Aorta (tissue), 5 donors: Measurements from ENCODE around the gene ARHGEF12. TPM values are rescaled to one million over a fixed set of nuclear protein-coding genes. Genes with fewer than 3 reads are reported as not detected.

Experiments used
- ATAC-seq: fragments of 200-7000 bp; cut with Tn5 transposase; one replicate; pipeline ENCODE4 v1.9.1; 2022; ENCODE audit warnings: moderate library complexity; ENCODE audit not compliant: low FRiP score
- DNase-seq, 2 donors: peaks; one replicate each; pipeline ENCODE4 v3.0.0-alpha.2; 2020
- H3K27ac ChIP-seq, 2 donors: one replicate each; pipeline ENCODE4 v1.5.1; 2013; ENCODE audit warnings: low read length in 2 of 2, mild to moderate bottlenecking in 2 of 2, moderate library complexity in 2 of 2, control low read depth in 1 of 2, inconsistent platforms in 1 of 2, low read depth in 1 of 2
- H3K27me3 ChIP-seq, 2 donors: one replicate each; pipeline ENCODE4 v1.6.1; 2013; ENCODE audit warnings: control low read depth in 1 of 2, low read length in 1 of 2, mild to moderate bottlenecking in 1 of 2, moderate library complexity in 1 of 2; ENCODE audit not compliant: insufficient read depth in 2 of 2, control insufficient read depth in 1 of 2
- H3K36me3 ChIP-seq, 2 donors: one replicate each; pipeline ENCODE4 v1.6.1; 2013; ENCODE audit warnings: control low read depth in 1 of 2, low read length in 1 of 2, mild to moderate bottlenecking in 1 of 2; ENCODE audit not compliant: insufficient read depth in 2 of 2, control insufficient read depth in 1 of 2
- H3K4me1 ChIP-seq, 2 donors: one replicate each; pipeline ENCODE4 v1.6.1; 2013; ENCODE audit warnings: low read length in 2 of 2, control low read depth in 1 of 2, mild to moderate bottlenecking in 1 of 2, moderate library complexity in 1 of 2; ENCODE audit not compliant: insufficient read depth in 2 of 2, control insufficient read depth in 1 of 2
- H3K4me3 ChIP-seq, 2 donors: one replicate each; pipeline ENCODE4 v1.5.1; 2013; ENCODE audit warnings: low read length in 2 of 2, control low read depth in 1 of 2, mild to moderate bottlenecking in 1 of 2
- H3K9me3 ChIP-seq: one replicate; pipeline ENCODE4 v1.6.1; 2013; ENCODE audit warnings: mild to moderate bottlenecking, low read length; ENCODE audit not compliant: control insufficient read depth
- WGBS, 2 donors: extraction: QIAGEN DNeasy Blood & Tissue Kit; methylation state at CpG; one replicate each; pipeline ENCODE4 v1.1.7; 2013; 5-methylcytosine and 5-hydroxymethylcytosine counted together
- intact Hi-C, 2 donors: fragments of 100-400 bp; cut with DNase I; formaldehyde crosslinking; loops; one replicate each; pipeline versions ENCODE4 v1.14.2 to v1.15.0; 2022
- polyA plus RNA-seq, 2 donors: library from polyadenylated mRNA; stranded (reverse); fragments of 200-250 nt; gene quantifications; one replicate each; pipeline ENCODE4 v1.2.3, GENCODE V29; 2013
- total RNA-seq, 2 donors: library from RNA; stranded (reverse); fragmentation: NEBNext Ultra II Directional; extraction: Animal tissue kit (Norgen Biotek cat#: 25700); gene quantifications; one replicate each; pipeline ENCODE4 v1.2.1, GENCODE V29; 2021
- donor health status: healthy with polysubstance abuse.
- donor health status: Bipolar disorder and iron deficiency.
- donor health status: DM: no; HTN: no; CAD: no.
- donor health status: DM: no; HTN: no; CAD: no.
- donor health status: DM: yes; HTN: yes; CAD: no.

Gene ARHGEF12
- total and polyA plus RNA-seq, 4 donors, result 21.7 to 143 (median 75.8) TPM

DNA sequence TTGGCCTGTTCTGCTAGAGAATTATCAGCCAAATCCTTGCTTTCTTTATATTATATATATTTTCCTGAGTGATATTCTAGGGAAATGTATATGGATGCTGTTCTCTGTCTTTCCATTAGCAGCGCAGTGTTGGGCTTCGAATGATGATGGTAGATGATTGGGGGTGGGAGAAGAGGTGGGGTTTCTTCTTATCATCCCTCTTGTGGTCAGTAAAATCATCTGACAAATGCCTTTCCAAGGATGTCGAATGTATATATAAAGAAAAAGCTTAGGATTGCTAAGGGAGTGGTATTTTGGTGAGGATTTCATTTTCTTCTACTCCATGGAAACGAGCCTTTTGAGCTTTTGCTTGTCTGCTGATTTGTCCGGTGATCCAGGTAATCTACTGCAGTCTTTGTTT is 48.9 kb downstream of the ARHGEF12 start:
- intact Hi-C loops, result no loop called here
- WGBS, 2 donors, result 74 to 75% methylated on average over 5 of the region's 5 CpGs

DNA sequence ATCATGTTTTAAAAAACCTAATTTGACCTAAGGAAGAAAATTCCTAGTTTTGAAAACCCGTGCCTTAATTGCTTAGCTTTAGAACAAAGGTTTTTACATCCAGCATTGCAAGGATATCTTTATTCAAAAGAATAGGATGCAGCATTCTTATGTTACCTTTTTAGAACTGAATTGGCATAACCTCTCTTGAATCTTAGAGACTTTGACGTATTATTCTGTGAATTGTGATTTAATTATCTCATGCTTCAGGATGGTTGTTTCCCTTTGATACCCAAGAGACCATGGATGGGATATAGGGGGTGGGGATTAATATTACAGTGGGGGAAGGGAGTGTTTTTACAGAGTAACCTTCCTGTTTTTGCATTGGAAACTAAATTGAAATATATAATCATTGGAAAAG is 49.4 kb downstream of the ARHGEF12 start:
- Histone ChIP-seq H3K4me3 (no peak overlapping the region), H3K4me1 (peaks cover 4 to 17% of the 10 kb centered on the region in 2 donors), H3K9me3 (no peaks in the 10 kb centered on the region), H3K36me3 (no peaks in the 10 kb centered on the region), H3K27me3 (no peaks in the 10 kb centered on the region), H3K27ac (no peak overlapping the region)
- ATAC-seq (no peak), DNase-seq (no peak)
- WGBS, 2 donors, result 44 to 52% methylated on average over 2 of the region's 2 CpGs
- intact Hi-C loops, result no loop called here

More for the DNA sequence above, 48.9 kb downstream of the ARHGEF12 start:
- H3K27ac ChIP-seq, result no peak overlapping the region
- no peaks in the 10 kb centered on the region for H3K9me3 ChIP-seq
- ATAC-seq (no peak), DNase-seq (no peak)
- no peak overlapping the region for H3K4me3 ChIP-seq
- no peaks in the 10 kb centered on the region for H3K36me3 ChIP-seq
- H3K27me3 ChIP-seq, result no peaks in the 10 kb centered on the region
- peaks cover 4 to 17% of the 10 kb centered on the region in 2 donors for H3K4me1 ChIP-seq

DNA sequence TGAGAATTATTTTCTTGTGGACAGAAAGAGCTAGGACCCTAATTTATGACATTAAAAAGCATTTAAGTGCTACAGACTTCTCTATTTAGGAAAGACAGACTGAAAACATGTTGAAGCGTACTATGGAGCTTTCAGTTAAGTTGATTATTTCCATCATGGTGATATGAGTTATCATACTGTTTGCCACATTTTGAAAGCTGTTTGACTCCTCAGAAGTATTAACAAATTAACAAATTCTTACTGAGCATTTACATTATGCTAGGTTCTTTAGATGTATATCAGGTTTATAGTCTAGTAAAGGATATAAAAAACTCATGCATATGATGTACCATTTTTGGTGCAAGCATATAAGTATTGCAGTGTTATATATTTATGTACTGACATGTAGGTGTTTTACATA is 50.1 kb downstream of the ARHGEF12 start:
- DNase-seq (no peak), ATAC-seq (no peak)
- Histone ChIP-seq H3K9me3 (no peaks in the 10 kb centered on the region), H3K36me3 (no peaks in the 10 kb centered on the region), H3K4me1 (peaks cover 4 to 15% of the 10 kb centered on the region in 2 donors), H3K27ac (no peak overlapping the region), H3K4me3 (no peak overlapping the region), H3K27me3 (no peaks in the 10 kb centered on the region)
- 86 to 91% methylated on average over 1 of the region's 1 CpG for WGBS, 2 donors
- intact Hi-C loops, result no loop called here

DNA sequence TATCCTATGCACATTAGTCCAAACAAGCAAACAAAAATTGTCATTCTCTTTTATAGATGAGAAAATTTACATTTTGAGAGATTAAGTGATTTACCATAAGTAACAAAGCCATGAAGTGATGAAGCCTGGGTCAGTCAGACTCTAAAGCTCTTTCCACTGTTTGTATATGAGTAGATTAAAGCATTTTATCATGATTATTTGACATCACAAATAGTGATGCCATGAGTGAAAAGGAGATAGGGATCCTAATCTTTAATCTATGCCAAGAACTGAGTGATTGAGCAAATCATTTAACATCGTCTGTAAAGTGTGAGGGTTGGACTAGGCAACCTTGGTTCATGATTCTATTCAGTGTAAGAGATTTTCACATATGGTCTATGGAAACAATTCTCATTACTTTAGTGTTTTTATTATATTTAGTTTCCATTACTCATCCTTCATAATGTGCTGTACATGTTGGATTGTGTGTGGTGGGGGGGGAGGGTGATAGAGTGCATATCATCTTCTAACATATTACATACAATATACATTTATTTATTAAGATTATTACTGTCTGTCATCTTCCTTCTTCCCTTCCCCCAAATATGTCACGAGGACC is 50.7 kb downstream of the ARHGEF12 start:
- intact Hi-C loops, result no loop called here
- Histone ChIP-seq H3K27ac (no peak overlapping the region), H3K36me3 (no peaks in the 10 kb centered on the region), H3K4me1 (peaks cover 4 to 13% of the 10 kb centered on the region in 2 donors), H3K27me3 (no peaks in the 10 kb centered on the region), H3K9me3 (no peaks in the 10 kb centered on the region), H3K4me3 (no peak overlapping the region)
- WGBS, 2 donors, result 53 to 57% methylated on average over 2 of the region's 2 CpGs
- ATAC-seq (no peak), DNase-seq (no peak)

DNA sequence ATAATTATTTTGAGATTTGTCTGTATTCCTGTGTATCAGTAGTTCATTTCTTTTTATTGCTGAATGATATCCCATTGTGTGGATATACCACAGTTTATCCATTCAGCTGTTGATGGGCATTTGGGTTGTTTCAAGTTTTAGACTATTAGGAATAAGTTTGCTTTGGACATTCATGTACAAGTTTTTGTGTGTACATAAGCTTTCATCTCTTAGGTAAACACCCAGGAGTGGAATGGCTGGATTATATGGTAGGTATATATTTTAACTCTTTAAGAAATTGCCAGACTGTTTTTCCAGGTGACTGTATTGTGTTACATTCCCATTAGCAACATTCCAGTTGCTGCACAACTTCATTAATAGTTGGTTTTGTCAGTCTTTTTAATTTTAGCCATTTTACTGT is 52.0 kb downstream of the ARHGEF12 start:
- H3K36me3 ChIP-seq, result no peaks in the 10 kb centered on the region
- DNase-seq, result no peak
- intact Hi-C loops, result no loop called here
- ATAC-seq, result no peak
- H3K4me3 ChIP-seq, result no peak overlapping the region
- H3K27me3 ChIP-seq, result no peaks in the 10 kb centered on the region
- no peaks in the 10 kb centered on the region for H3K9me3 ChIP-seq
- H3K4me1 ChIP-seq, result peaks cover 4 to 11% of the 10 kb centered on the region in 2 donors
- H3K27ac ChIP-seq, result no peak overlapping the region

DNA sequence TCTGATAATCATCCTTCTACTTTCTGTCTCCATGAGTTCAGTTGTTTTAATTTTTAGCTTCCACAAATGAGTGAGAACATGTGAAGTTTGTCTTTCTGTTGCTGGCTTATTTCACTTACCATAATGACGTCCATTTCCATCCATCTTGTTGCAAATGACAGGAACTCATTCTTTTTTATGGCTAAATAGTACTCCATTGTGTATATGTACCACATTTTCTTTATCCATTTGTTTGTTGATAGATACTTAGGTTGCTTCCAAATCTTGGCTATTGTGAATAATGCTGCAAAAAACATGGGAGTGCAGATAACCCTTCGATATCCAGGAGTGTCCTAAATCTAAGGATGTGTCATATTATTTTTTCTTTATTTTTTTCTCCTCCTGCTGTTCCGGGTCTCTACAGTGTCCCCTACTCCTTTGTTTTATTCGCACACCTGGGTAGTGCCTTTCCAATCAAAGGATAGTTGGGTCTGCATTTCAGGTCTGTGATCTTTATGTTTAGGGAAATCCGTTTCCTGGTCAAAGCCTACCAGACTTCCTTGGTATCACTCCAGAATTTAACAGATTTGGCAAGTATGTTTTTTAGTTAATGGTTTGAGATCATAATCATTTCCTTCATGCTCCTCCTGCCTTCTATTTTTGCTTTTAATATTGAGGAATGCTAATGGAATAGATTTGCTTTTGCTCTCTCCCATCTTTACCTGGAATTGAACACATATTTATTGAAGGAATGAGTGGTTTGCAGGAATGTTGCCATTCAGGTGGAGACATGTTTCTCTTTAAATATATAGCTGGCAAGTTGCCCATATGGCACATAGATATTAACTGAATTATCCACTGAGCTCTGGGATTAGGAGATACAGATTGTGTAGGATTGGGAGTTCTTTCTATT is 53.7 kb downstream of the ARHGEF12 start:
- H3K4me3 ChIP-seq, result no peak overlapping the region
- WGBS, 2 donors, result 88 to 91% methylated on average over 5 of the region's 5 CpGs
- H3K27me3 ChIP-seq, result no peaks in the 10 kb centered on the region
- DNase-seq (no peak), ATAC-seq (no peak)
- peaks cover 3 to 4% of the 10 kb centered on the region in 2 donors for H3K4me1 ChIP-seq
- H3K27ac ChIP-seq, result no peak overlapping the region
- intact Hi-C loops, result no loop called here
- H3K9me3 ChIP-seq, result no peaks in the 10 kb centered on the region
- no peaks in the 10 kb centered on the region for H3K36me3 ChIP-seq

DNA sequence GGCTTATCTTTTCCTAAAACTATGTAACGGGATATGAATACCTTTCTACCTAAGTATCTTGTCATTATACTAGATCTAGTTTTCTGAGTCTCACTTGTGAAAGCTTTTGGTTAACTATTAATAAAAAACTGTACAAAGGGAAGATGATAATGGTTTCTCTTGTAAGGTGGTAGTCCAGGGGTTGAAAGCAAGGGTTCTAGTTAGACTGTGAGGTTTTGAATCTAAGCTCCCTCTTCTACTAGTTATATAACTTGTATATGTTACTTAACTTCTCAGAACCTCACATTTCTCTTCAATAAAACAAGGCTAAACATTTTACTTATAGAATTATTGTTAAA is 54.3 kb downstream of the ARHGEF12 start:
- H3K9me3 ChIP-seq, result no peaks in the 10 kb centered on the region
- no peak for ATAC-seq
- no peak overlapping the region for H3K27ac ChIP-seq
- DNase-seq, result no peak
- no peak overlapping the region for H3K4me3 ChIP-seq
- intact Hi-C loops, result no loop called here
- no peaks in the 10 kb centered on the region for H3K36me3 ChIP-seq
- WGBS, 2 donors, result 93 to 100% methylated on average over 1 of the region's 1 CpG
- H3K4me1 ChIP-seq, result no peaks in the 10 kb centered on the region
- H3K27me3 ChIP-seq, result no peaks in the 10 kb centered on the region

DNA sequence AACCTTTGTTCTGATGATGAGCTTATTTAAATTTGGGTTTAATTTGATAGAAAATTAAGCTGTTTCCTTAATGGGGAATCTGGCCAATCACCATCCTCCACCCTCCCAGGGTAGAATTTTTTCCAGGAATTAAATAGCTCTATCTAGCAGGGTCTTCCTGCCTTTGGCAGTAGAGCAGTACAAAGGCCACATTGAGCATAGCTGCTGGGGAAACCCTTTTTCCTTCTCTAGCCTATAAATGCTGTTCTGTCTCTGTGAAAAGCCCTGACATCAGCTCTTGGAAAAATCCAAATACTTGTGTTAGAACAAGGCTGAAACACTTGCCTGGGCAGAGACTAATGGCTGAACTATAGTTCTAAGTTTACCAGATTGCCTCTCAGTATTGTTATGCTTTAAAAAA is 55.1 kb downstream of the ARHGEF12 start:
- intact Hi-C loops, result no loop called here
- no peaks in the 10 kb centered on the region for H3K27me3 ChIP-seq
- no peaks in the 10 kb centered on the region for H3K36me3 ChIP-seq
- H3K4me3 ChIP-seq, result no peak overlapping the region
- no peak overlapping the region for H3K27ac ChIP-seq
- no peak for ATAC-seq
- H3K4me1 ChIP-seq, result no peaks in the 10 kb centered on the region
- no peaks in the 10 kb centered on the region for H3K9me3 ChIP-seq
- DNase-seq, result no peak

DNA sequence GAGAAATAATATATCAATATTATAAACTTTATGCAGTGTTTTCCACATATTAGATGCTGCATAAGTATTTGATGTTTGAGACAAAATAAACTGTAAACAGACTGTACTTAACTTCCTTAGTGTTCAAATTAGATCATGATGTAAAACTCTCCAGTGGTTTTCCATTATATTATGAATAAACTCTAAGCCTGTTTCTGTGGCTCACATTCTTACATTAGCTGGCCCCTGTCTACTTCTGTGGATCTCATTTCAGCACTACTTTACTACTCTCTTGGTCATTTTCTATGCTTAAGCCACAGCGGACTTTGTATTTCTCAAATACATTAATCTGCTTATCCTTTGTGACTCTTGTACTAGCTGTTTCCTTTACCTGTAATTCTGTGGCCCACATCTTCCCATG is 55.6 kb downstream of the ARHGEF12 start:
- no peaks in the 10 kb centered on the region for H3K27me3 ChIP-seq
- H3K9me3 ChIP-seq, result no peaks in the 10 kb centered on the region
- H3K4me1 ChIP-seq, result no peaks in the 10 kb centered on the region
- H3K27ac ChIP-seq, result no peak overlapping the region
- no peak overlapping the region for H3K4me3 ChIP-seq
- H3K36me3 ChIP-seq, result no peaks in the 10 kb centered on the region
- intact Hi-C loops, result no loop called here
- ATAC-seq (no peak), DNase-seq (no peak)
- 93 to 100% methylated on average over 1 of the region's 1 CpG for whole genome bisulfite sequencing, 2 donors
